ENCODE results near the gene TSPAN12. TPM values are rescaled to one million over a fixed set of nuclear protein-coding genes. Genes with fewer than 3 reads are reported as not detected.

Gene TSPAN12
- total RNA-seq, 1 experiment from 2014 or later: 8.7 TPM

DNA sequence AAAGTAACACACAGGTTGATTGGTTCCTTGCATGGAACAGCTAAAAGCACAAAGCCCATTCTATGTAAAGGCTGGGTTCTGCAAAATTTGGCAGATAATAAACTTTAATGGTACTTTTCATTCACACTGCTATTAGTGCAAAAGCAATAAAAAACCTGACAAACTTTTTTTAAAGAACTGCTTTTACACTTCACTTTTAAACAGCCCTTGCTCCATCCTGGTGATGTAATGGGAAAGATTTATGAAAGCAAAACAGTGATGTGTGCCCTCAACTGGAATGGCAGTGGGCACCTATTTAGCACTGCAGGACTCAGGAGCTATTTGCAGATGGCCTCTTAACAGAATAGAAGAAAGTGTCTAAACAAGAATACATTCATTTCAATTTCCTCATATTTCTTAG, 44.9 kb downstream of the TSPAN12 start:
- no peaks in the 10 kb centered on the region; the same call in 1 of the 2 replicates for H3K4me1 ChIP-seq (ENCODE audit: insufficient read depth, low read length)
- no peak overlapping the region for H2AK5ac ChIP-seq (ENCODE audit: insufficient read length, low read length)
- no peak overlapping the region for H2BK12ac ChIP-seq (ENCODE audit: insufficient read length, low read depth, low read length)
- H2BK5ac ChIP-seq (ENCODE audit: insufficient read length, low read length): no peak overlapping the region
- H3K4ac ChIP-seq (ENCODE audit: low read depth, low read length): no peak overlapping the region
- no peak overlapping the region for H2BK120ac ChIP-seq (ENCODE audit: low read depth, low read length, poor library complexity, severe bottlenecking)
- H4K91ac ChIP-seq (ENCODE audit: insufficient read length, low read depth, low read length): no peak overlapping the region
- H3K27ac Mint-ChIP-seq: no peak overlapping the region
- no peak overlapping the region for H3K9ac ChIP-seq (ENCODE audit: extremely low read depth, insufficient read length, low read length)
- H4K20me1 ChIP-seq (ENCODE audit: control insufficient read depth, insufficient read depth, insufficient read length): no peaks in the 10 kb centered on the region
- DNase-seq: no peak
- no peak overlapping the region for H4K5ac ChIP-seq (ENCODE audit: insufficient read length, low read depth, low read length)
- H3K27me3 Mint-ChIP-seq (ENCODE audit: low read depth): no peaks in the 10 kb centered on the region
- H2BK15ac ChIP-seq (ENCODE audit: low read depth, low read length): no peak overlapping the region
- H3K4me1 Mint-ChIP-seq: peaks cover 5 to 6% of the 10 kb centered on the region in 2 experiments
- no peak overlapping the region for H3K18ac ChIP-seq (ENCODE audit: insufficient read length, low read depth, low read length)
- no peaks in the 10 kb centered on the region for H3K27me3 ChIP-seq (ENCODE audit: insufficient read depth, low read length)
- no peaks in the 10 kb centered on the region for H3K79me1 ChIP-seq (ENCODE audit: insufficient read depth, low read depth, low read length, poor library complexity, severe bottlenecking)
- no peak overlapping the region for H3T11ph ChIP-seq (ENCODE audit: low read length)
- no peak overlapping the region for H3K4me3 Mint-ChIP-seq
- no peaks in the 10 kb centered on the region; a peak in 1 of 5 replicates for H3K9me3 Mint-ChIP-seq
- no peak overlapping the region for H3K23ac ChIP-seq (ENCODE audit: insufficient read length, low read depth, low read length)
- H3K14ac ChIP-seq (ENCODE audit: insufficient read depth, low read length): no peak overlapping the region
- H3K23me2 ChIP-seq (ENCODE audit: insufficient read length, low read depth, low read length, poor library complexity, severe bottlenecking): no peaks in the 10 kb centered on the region
- TF ChIP-seq CTCF (conservative IDR thresholded peaks at IDR 0.05): no peak
- H3K4me2 ChIP-seq (ENCODE audit: insufficient read depth, insufficient read length, low read length): no peak overlapping the region
- H2BK20ac ChIP-seq (ENCODE audit: low read depth, low read length, poor library complexity, severe bottlenecking): no peak overlapping the region
- H3K36me3 Mint-ChIP-seq (ENCODE audit: insufficient read depth in 1 of 3, low read depth in 3 of 3): peaks cover 2 to 4% (median 4%) of the 10 kb centered on the region in 3 experiments; a peak in 3 of 7 replicates
- no peak overlapping the region for H4K8ac ChIP-seq (replicated peaks; ENCODE audit: insufficient read length, low read depth, low read length)
- no peaks in the 10 kb centered on the region for H3K9me3 ChIP-seq (ENCODE audit: control insufficient read depth, low read depth, low read length)
- H3K27ac ChIP-seq (ENCODE audit: insufficient read length, low read depth, low read length): no peak overlapping the region
- no peaks in the 10 kb centered on the region for H3K79me2 ChIP-seq (ENCODE audit: insufficient read depth, low read length)
- H3K56ac ChIP-seq (ENCODE audit: insufficient read length, low read depth, low read length): no peak overlapping the region
- H2AFZ ChIP-seq (ENCODE audit: low read length): no peak overlapping the region
